H1 (cell line): Measurements from ENCODE around the gene VMP1. TPM values are rescaled to one million over a fixed set of nuclear protein-coding genes. Genes with fewer than 3 reads are reported as not detected.

Experiments
- EGR1 ChIP-seq: IDR thresholded peaks from 2 replicates; pipeline ENCODE4 v1.6.1; 2011; ENCODE audit warnings: low read depth, low read length, borderline replicate concordance
- HDAC6 ChIP-seq: IDR thresholded peaks from one replicate; pipeline ENCODE4 v1.7.1; 2012; ENCODE audit warnings: low read depth, mild to moderate bottlenecking, inconsistent platforms, low read length, moderate library complexity
- RXRA ChIP-seq: IDR thresholded peaks from 2 replicates; pipeline ENCODE4 v1.6.1; 2011; ENCODE audit warnings: low read depth, mild to moderate bottlenecking, low read length, moderate library complexity; ENCODE audit not compliant: insufficient read depth
- polyA plus RNA-seq, 7 experiments: library from polyadenylated mRNA; depleted of rRNA in 3 of 7; stranded (reverse) in 5 of 7; unstranded in 2 of 7; fragments of >200 nt in 5 of 7; fragments of 200-250 nt in 2 of 7; gene quantifications; 1 replicate in 5 of 7; 2 replicates in 1 of 7; 4 replicates in 1 of 7; pipeline versions ENCODE4 v1.2.1 to v1.2.3, GENCODE V29; 2011 to 2013; ENCODE audit warnings: missing spikeins in 2 of 7, mixed read lengths in 2 of 7
- total RNA-seq: library from RNA; stranded (reverse); fragmentation: NEBNext Ultra II Directional; extraction: Animal tissue kit (Norgen Biotek cat#: 25700); gene quantifications from 2 replicates; pipeline ENCODE4 v1.2.1, GENCODE V29; 2021

Gene VMP1
- total and polyA plus RNA-seq, 2 of the 8 experiments (the other 6 are each of a cell fraction or from before 2014, with no cell fraction given) = 45.0 to 92.7 TPM

DNA sequence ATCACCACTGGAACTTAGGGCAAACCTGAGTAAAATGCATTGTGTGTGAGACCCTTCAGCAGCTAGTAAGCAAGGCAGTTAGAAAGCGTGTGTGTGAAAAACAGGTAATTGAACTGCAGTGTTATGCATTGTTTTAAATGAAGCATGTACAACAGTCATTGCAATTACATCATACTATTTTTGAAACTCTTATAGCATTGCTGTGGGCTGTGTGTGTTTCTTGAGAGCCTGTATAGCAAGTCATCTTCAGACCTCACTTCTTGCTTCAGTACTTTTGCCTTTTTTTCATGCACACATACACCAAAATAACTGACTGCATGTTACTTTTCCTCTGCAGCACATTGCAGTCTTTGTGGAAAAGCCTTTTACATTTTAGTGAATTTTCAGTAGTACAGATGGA, 19.4 kb upstream of the VMP1 start (continued):
- no peak for TF ChIP-seq RXRA
- TF ChIP-seq EGR1 = no peak
- TF ChIP-seq HDAC6 = no peak
